BLaER1 (cell line): ENCODE data around the gene SCRN1.

Source experiments
- H3K27ac ChIP-seq: shearing (Covaris generic); formaldehyde crosslinking; 2 replicates; pipeline ENCODE4 v1.8.1; 2022
- H3K27me3 ChIP-seq: shearing (Covaris generic); formaldehyde crosslinking; 2 replicates; pipeline ENCODE4 v1.8.1; 2022
- H3K36me3 ChIP-seq: shearing (Covaris generic); formaldehyde crosslinking; 2 replicates; pipeline ENCODE4 v1.8.1; 2022
- H3K4me1 ChIP-seq: shearing (Covaris generic); formaldehyde crosslinking; 2 replicates; pipeline ENCODE4 v1.8.1; 2022
- H3K4me2 ChIP-seq: shearing (Covaris generic); formaldehyde crosslinking; 2 replicates; pipeline ENCODE4 v1.8.1; 2022
- H3K4me3 ChIP-seq: shearing (Covaris generic); formaldehyde crosslinking; 2 replicates; pipeline ENCODE4 v1.8.1; 2022
- H3K9ac ChIP-seq: shearing (Covaris generic); formaldehyde crosslinking; 2 replicates; pipeline ENCODE4 v1.8.1; 2022
- H3K9me3 ChIP-seq: shearing (Covaris generic); formaldehyde crosslinking; 2 replicates; pipeline ENCODE4 v1.8.1; 2022
- H4K20me1 ChIP-seq: shearing (Covaris generic); formaldehyde crosslinking; 2 replicates; pipeline ENCODE4 v1.8.1; 2022
- Cebpa-rat ChIP-seq: shearing (Covaris generic); IDR thresholded peaks from 2 replicates; pipeline ENCODE4 v1.8.1; 2022

Gene SCRN1

GRCh38 chr7:29988424-29989256, 961 bp downstream of the SCRN1 start:
- Histone ChIP-seq H3K4me3 (peak overlapping the region; percentile 54), H4K20me1 (no peaks in the 10 kb centered on the region), H3K4me2 (no peak overlapping the region), H3K36me3 (peaks cover 8% of the 10 kb centered on the region; the same call in 1 of the 2 replicates), H3K27ac (no peak overlapping the region), H3K4me1 (no peaks in the 10 kb centered on the region), H3K9me3 (peaks cover 62% of the 10 kb centered on the region), H3K9ac (no peak overlapping the region), H3K27me3 (peaks cover 55% of the 10 kb centered on the region)
- TF ChIP-seq Cebpa-rat = no peak

- Histone ChIP-seq H3K27me3 (peaks cover 55% of the 10 kb centered on the region), H3K4me3 (no peak overlapping the region), H4K20me1 (no peaks in the 10 kb centered on the region), H3K27ac (no peak overlapping the region), H3K9ac (no peak overlapping the region), H3K4me2 (no peak overlapping the region), H3K36me3 (peaks cover 8% of the 10 kb centered on the region; the same call in 1 of the 2 replicates), H3K9me3 (peaks cover 55% of the 10 kb centered on the region), H3K4me1 (no peaks in the 10 kb centered on the region)
- TF ChIP-seq Cebpa-rat = no peak
These were observed 1.7 kb downstream of the SCRN1 start for GRCh38 chr7:29987811-29988317.

GRCh38 chr7:29987083-29987482, 2.5 kb downstream of the SCRN1 start:
- H3K4me1 ChIP-seq = no peaks in the 10 kb centered on the region
- H3K9ac ChIP-seq = no peak overlapping the region
- no peak for TF ChIP-seq Cebpa-rat
- H3K27me3 ChIP-seq = peaks cover 51% of the 10 kb centered on the region
- H3K4me2 ChIP-seq = no peak overlapping the region
- no peak overlapping the region for H3K27ac ChIP-seq
- peaks cover 47% of the 10 kb centered on the region for H3K9me3 ChIP-seq
- no peak overlapping the region for H3K4me3 ChIP-seq
- peaks cover 8% of the 10 kb centered on the region; the same call in 1 of the 2 replicates for H3K36me3 ChIP-seq
- no peaks in the 10 kb centered on the region for H4K20me1 ChIP-seq

- H3K9me3 ChIP-seq = no peaks in the 10 kb centered on the region
- H3K4me2 ChIP-seq = no peak overlapping the region
- H3K4me3 ChIP-seq = no peak overlapping the region
- no peaks in the 10 kb centered on the region for H4K20me1 ChIP-seq
- no peaks in the 10 kb centered on the region for H3K36me3 ChIP-seq
- no peaks in the 10 kb centered on the region for H3K27me3 ChIP-seq
- TF ChIP-seq Cebpa-rat = no peak
- H3K27ac ChIP-seq = no peak overlapping the region
- H3K9ac ChIP-seq = no peak overlapping the region
- H3K4me1 ChIP-seq = no peaks in the 10 kb centered on the region
These were observed 9.4 kb downstream of the SCRN1 start for GRCh38 chr7:29980151-29980550.

GRCh38 chr7:29977886-29978651, 11.5 kb downstream of the SCRN1 start:
- H3K27me3 ChIP-seq = no peaks in the 10 kb centered on the region
- H4K20me1 ChIP-seq = no peaks in the 10 kb centered on the region
- H3K9ac ChIP-seq = no peak overlapping the region
- no peak overlapping the region for H3K4me2 ChIP-seq
- H3K4me1 ChIP-seq = no peaks in the 10 kb centered on the region
- no peaks in the 10 kb centered on the region for H3K36me3 ChIP-seq
- TF ChIP-seq Cebpa-rat = no peak
- H3K9me3 ChIP-seq = no peaks in the 10 kb centered on the region
- H3K27ac ChIP-seq = no peak overlapping the region
- no peak overlapping the region for H3K4me3 ChIP-seq

GRCh38 chr7:29976673-29977415, 12.8 kb downstream of the SCRN1 start:
- no peak for TF ChIP-seq Cebpa-rat
- H4K20me1 ChIP-seq = no peaks in the 10 kb centered on the region
- H3K9ac ChIP-seq = no peak overlapping the region
- no peaks in the 10 kb centered on the region for H3K27me3 ChIP-seq
- H3K36me3 ChIP-seq = no peaks in the 10 kb centered on the region
- H3K4me3 ChIP-seq = no peak overlapping the region
- H3K4me1 ChIP-seq = no peaks in the 10 kb centered on the region
- H3K27ac ChIP-seq = no peak overlapping the region
- H3K4me2 ChIP-seq = no peak overlapping the region
- H3K9me3 ChIP-seq = no peaks in the 10 kb centered on the region

GRCh38 chr7:29976266-29976665, 13.3 kb downstream of the SCRN1 start:
- no peaks in the 10 kb centered on the region for H3K27me3 ChIP-seq
- H3K36me3 ChIP-seq = no peaks in the 10 kb centered on the region
- no peak for TF ChIP-seq Cebpa-rat
- H3K27ac ChIP-seq = no peak overlapping the region
- no peaks in the 10 kb centered on the region for H3K4me1 ChIP-seq
- no peaks in the 10 kb centered on the region for H4K20me1 ChIP-seq
- H3K9ac ChIP-seq = no peak overlapping the region
- no peaks in the 10 kb centered on the region for H3K9me3 ChIP-seq
- H3K4me3 ChIP-seq = no peak overlapping the region
- no peak overlapping the region for H3K4me2 ChIP-seq

GRCh38 chr7:29975561-29975960, 14.0 kb downstream of the SCRN1 start:
- no peaks in the 10 kb centered on the region for H3K4me1 ChIP-seq
- no peaks in the 10 kb centered on the region for H4K20me1 ChIP-seq
- no peak overlapping the region for H3K4me2 ChIP-seq
- H3K36me3 ChIP-seq = no peaks in the 10 kb centered on the region
- H3K27me3 ChIP-seq = no peaks in the 10 kb centered on the region
- no peak overlapping the region for H3K4me3 ChIP-seq
- no peak overlapping the region for H3K9ac ChIP-seq
- no peak for TF ChIP-seq Cebpa-rat
- H3K27ac ChIP-seq = no peak overlapping the region
- H3K9me3 ChIP-seq = no peaks in the 10 kb centered on the region

GRCh38 chr7:29974286-29974685, 15.3 kb downstream of the SCRN1 start:
- H3K4me3 ChIP-seq = no peak overlapping the region
- no peak overlapping the region for H3K27ac ChIP-seq
- no peaks in the 10 kb centered on the region for H3K4me1 ChIP-seq
- H3K4me2 ChIP-seq = no peak overlapping the region
- no peaks in the 10 kb centered on the region for H3K36me3 ChIP-seq
- H3K27me3 ChIP-seq = no peaks in the 10 kb centered on the region
- no peaks in the 10 kb centered on the region for H4K20me1 ChIP-seq
- no peak for TF ChIP-seq Cebpa-rat
- no peak overlapping the region for H3K9ac ChIP-seq
- H3K9me3 ChIP-seq = no peaks in the 10 kb centered on the region
